Measurements from ENCODE around the gene CDC37L1.
A peak's percentile ranks its signal among the peaks of the same experiment; 100 is the strongest.
"Not testable (repeated sequence)": the region's sequence is repeated elsewhere in the genome, so short reads cannot be mapped to it uniquely, and the experiment has no call there.

The CDC37L1 gene

GRCh38 chr9:4717815-4718214 is 38.4 kb downstream of the CDC37L1 start:
- no peak for DNase-seq

DNA sequence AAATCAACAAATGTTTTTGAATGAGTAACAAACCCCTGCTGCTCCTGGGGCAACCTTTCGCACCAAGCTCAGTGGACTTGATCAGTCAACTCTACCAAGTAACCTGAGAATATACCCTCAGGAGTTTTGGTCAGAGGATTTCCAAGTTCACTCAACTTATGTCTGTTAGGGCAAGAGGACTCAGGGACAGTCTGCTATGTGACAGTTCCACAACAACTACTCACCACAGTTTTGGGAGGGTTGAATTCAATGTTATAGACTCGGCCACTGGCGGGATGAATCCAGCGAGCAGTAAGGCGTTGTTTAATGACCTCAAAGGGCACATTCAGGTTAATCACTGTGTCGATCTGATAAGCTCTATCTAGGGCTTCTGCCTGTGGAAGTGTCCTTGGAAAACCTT is 39.5 kb downstream of the CDC37L1 start:
- no peak for DNase-seq

DNA sequence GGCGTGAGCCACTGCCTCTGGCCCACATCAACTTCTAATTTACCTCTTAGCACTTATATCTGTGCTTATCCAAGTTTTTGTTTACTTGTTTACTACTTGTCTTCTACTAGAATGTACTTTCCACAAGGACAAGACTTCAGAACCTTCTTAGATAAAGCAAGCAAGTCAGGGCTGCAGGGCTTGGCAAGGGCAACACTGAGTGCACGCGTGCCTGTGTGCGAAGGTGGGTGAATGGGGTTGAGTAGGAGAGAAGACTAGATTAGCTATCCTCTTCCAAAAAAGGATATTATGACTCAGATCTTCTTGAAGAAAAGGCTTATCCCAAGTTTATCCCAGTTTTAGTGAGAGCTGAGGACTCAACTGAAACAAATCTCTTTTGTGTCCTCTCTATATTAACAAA is 42.4 kb downstream of the CDC37L1 start:
- no peak for DNase-seq

GRCh38 chr9:4725706-4726442 is 46.5 kb downstream of the CDC37L1 start:
- DNase-seq = no peak

- no peak for DNase-seq
Measured at GRCh38 chr9:4727593-4727992, 48.2 kb downstream of the CDC37L1 start.

DNA sequence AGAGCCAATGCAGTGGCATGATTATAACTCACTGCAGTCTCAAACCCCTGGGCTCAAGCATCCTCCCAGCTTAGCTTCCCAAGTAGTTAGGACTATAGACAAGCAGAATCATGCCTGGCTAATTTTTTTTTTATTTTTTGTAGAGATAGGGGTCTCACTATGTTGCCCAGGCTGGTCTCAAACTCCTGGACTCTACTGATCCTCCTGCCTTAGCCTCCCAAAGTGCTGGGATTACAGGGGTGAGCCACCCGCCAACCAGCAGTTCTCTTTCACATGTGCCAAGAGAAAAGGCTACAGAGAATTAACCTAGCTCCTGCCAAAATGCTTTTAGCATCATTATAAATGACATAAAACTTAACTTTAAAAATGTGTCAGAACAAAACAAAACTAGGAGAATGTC is 53.5 kb downstream of the CDC37L1 start:
- DNase-seq = no peak

- DNase-seq = no peak
Measured at GRCh38 chr9:4734150-4734549, 54.8 kb downstream of the CDC37L1 start.

DNA sequence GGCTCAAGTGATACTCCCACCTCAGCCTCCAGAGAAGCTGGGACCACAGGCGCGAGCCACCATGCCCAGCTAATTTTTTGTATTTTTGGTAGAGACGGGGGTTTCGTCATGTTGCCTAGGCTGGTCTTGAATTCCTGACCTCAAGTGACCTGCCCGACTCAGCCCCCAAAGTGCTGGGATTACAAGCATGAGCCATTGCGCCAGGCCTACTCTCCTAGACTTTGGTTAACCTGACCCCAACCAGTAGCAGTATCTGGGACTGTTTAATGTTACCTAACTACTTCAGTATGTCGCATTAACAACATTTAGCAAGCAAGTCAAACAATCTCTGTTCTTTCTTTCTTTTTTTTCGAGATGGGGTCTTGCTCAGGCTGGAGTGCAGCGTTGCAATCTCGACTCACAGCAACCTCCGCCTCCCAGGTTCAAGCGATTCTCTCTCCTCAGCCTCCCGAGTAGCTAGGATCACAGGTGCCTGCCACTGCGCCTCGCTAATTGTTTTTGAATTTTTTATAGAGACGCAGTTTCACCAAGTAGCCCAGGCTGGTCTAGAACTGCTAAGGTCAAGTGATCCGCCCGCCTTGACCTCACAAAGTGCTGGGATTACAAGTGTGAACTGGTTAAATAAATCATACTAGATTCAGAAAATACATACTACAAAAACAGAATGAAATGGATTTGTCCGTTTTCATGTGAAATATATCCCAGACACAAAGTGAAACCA is 59.7 kb downstream of the CDC37L1 start:
- no peak for DNase-seq

DNA sequence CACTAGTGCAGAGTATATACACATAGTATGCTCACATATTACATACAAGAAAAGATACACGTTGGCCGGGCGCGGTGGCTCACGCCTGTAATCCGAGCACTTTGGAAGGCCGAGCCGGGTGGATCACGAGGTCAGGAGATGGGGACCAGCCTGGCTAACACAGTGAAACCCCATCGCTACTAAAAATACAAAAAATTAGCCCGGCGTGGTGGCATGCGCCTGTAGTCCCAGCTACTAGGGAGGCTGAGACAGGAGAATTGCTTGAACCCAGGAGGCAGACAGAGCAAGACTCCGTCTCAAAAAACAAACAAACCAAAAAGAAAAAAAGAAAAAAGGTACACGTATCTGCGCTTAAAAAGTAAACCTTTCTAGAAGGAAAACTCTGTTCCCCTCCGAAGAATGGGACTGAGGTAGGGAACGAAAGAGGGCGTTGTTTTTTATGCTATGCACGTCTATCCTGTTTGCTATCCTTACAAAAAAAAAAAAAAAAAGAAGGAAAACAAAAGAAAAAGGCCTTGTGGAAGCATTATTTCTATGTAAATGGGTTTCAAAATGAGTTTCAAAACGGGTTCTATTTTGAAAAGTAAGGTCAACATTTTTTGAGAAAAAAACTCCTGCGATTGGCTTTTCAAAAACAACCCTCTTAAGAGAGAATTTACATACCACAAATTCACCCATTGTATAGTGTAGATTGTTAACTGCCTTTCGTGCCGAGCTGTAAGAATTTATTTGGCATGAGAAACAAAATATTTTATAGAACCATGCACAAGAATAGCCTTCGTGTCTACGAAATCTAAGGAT is 60.4 kb downstream of the CDC37L1 start:
- no peak for DNase-seq

DNA sequence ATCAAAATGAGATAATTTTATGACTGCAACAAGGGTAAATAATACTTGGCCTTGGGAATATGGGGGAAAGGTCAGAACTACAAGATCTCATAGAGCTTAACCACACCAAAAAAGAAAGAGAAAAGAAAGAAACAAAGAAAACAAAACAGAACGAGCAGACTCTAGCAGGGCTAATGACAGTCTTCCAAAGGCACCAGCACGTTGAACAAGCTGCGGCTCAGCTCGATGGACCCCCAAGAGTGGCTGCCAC is 60.9 kb downstream of the CDC37L1 start:
- no peak for DNase-seq

GRCh38 chr9:4740638-4741364 is 61.4 kb downstream of the CDC37L1 start, which contains the start of gene AK3:
Gene AK3, minus strand, starts transcription at chr9:4741202. Its CDS starts 115 bp downstream, at chr9:4741087.
- peak; percentile 83 for DNase-seq

- peak; percentile 29 for DNase-seq
Measured at GRCh38 chr9:4741365-4742089, 62.2 kb downstream of the CDC37L1 start.

DNA sequence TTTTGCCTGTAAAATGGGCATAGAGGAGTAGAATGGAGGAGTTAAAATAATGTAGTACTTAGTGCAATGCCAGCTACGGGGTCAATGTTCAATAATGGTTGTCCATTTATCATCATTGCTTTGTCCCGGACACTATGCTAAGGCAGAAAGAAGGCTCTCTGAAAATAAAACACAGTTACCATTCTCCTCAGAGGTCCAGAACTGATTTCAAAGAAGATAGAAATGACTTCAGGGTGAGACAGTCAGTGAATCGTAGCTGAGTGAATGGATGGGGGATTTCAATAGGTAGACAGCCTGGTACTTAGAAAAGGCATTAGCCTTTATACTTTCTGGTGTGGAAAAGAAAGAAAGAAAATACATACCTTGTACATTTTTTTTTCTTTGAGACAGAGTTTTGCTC is 62.9 kb downstream of the CDC37L1 start:
- DNase-seq = no peak

DNA sequence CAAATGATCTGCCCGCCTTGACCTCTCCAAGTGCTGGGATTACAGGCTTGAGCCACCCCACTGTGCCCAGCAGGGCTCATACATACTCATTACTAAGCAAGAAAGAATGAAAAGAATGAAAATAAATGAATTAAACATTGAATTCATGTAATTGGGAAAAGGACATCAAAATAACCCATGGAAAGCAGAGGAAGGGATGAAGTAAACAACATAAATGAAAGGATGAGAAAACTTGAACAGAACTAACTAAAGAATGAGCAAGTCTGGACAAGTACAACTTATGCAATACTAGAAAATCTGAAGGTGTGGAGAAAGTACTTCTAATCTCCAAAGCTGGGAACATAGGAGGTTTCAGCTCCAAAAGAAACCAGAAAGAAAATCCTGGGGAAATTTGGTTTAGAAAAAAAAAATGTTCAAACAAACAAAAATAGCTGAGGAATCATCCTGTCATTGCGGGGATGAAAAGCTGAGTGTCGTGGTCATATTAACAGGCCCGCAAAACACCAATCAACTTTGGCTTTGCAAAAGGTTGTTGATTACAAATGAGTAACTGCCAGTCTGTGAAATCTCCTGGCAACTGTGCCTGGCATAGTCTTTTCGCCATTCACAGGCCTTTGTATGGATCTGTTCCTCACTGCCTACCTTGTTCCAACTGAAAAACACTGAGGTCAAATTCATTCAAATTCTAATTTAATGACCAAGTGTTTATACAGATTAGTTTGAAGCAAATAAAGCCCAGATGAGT is 63.9 kb downstream of the CDC37L1 start:
- DNase-seq = no peak

- DNase-seq = no peak
Measured at GRCh38 chr9:4746278-4747030, 67.1 kb downstream of the CDC37L1 start.

GRCh38 chr9:4748612-4749011 is 69.2 kb downstream of the CDC37L1 start:
- DNase-seq = no peak

DNA sequence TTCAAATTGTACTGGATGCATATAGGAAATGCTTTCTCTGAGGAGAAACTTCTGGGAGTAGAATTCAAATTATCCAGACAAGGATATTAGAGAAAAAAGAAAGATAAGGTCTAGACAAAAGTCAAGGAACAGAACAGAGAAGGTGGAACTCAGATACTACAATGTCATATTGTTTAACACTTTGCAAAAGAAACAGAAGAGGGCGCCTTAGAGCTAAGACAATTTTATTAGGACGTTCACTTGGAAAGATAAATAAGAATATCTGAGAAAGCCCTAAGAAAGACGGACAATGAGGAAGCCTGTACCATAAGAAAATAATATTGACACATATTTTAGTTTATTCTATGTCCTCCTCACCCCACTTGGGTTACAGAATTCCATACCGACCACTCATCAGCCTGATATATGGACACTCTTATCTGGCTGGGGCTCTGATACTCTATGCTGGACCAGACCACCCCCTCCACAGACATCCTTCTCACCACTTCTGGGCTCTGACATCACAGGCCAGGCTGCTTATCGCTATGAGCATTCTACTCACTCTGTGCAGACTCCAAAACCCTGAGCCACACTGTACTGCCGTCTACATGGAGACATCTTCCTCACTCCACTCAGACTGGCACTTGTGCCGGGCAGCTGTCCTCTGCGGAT is 70.8 kb downstream of the CDC37L1 start:
- DNase-seq = no peak

GRCh38 chr9:4754530-4754929 is 75.2 kb downstream of the CDC37L1 start:
- DNase-seq = not testable (repeated sequence)

DNA sequence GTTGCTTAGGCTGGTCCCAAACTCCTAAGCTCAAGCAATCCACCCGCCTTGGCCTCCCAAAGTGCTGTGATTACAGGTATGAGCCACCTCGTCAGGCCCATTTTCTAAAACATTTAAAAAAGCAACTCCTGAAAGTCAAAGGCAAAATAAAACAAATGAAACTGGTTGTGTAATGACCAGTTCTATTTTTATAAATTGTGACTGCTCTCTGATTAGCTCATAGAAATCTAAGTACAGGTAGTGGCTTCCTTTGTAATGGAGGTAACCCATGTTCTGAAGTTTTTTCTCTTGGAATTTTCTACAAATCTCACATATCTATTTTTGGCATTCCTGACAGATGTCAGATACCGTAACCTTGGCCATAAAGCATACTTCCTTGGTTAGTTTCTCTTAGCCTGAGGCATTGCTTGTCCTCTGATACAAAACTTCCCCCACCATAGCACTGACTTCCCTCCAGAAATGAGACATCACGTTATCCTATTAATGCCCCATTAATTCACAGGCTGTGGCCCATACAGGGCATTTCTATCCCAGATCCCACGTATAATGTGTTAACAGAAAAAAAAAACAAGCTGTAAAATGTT is 75.7 kb downstream of the CDC37L1 start:
- no peak for DNase-seq

GRCh38 chr9:4756420-4756819 is 77.1 kb downstream of the CDC37L1 start:
- no peak for DNase-seq
